ENCODE data around the gene UGT2B28. TPM values are rescaled to one million over a fixed set of nuclear protein-coding genes. Genes with fewer than 3 reads are reported as not detected.

Gene UGT2B28
- not detected in 2 replicates for total RNA-seq

DNA sequence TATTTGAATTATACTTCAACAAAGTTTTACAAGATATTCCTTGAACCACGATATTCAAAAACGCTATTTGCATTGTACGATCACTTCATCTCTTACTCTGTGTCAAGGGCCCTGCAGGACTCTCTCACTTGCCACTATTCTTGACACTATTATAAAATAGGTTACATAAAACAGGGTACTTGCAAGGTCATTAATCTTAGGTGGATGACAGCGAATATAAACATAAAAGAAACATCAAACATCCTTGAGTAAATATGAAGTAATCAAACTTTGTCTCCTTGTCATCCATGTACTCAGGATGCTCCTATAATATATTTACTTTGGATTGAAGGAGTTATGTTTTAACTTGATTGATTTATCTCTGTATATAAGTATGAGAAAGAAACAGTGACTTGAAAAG, at the start of gene UGT2B28:
Gene UGT2B28, plus strand, starts transcription at position 395 of the 400 bp plus-strand sequence. CDS start 26 bp downstream, outside the sequence.

Other genes starting within 250 kb of the UGT2B28 start
- gene UGT2B7, start 184.0 kb upstream of the UGT2B28 start, total RNA-seq, result 0.65 TPM in 1 of 2 replicates, not detected in the other
- gene UGT2B11, start 65.7 kb upstream of the UGT2B28 start, total RNA-seq, result not detected in 2 replicates
- not detected in 2 replicates for gene UGT2B4, start 215.4 kb downstream of the UGT2B28 start, total RNA-seq